Activated naive CD4-positive, alpha-beta T cell treated with Interleukin-2 at 50 U/mL for 16 hours (primary cell): Measurements from ENCODE around the gene TNFSF11.
"Not testable (repeated sequence)": the region's sequence is repeated elsewhere in the genome, so short reads cannot be mapped to it uniquely, and the experiment has no call there.

Experiments
- DNase-seq: peaks from one replicate; pipeline ENCODE4 v3.0.0-alpha.2; 2020

The TNFSF11 gene

DNA sequence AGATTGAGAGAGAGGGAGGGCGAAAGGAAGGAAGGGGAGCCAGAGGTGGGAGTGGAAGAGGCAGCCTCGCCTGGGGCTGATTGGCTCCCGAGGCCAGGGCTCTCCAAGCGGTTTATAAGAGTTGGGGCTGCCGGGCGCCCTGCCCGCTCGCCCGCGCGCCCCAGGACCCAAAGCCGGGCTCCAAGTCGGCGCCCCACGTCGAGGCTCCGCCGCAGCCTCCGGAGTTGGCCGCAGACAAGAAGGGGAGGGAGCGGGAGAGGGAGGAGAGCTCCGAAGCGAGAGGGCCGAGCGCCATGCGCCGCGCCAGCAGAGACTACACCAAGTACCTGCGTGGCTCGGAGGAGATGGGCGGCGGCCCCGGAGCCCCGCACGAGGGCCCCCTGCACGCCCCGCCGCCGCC, at the start of gene TNFSF11:
TNFSF11 (plus strand) TSS at position 142 of the 400 bp plus-strand sequence; CDS start at position 294, 152 bp downstream.
- peak; percentile 24 for DNase-seq

GRCh38 chr13:42524487-42525034, 49.4 kb upstream of the TNFSF11 start:
- no peak for DNase-seq

DNA sequence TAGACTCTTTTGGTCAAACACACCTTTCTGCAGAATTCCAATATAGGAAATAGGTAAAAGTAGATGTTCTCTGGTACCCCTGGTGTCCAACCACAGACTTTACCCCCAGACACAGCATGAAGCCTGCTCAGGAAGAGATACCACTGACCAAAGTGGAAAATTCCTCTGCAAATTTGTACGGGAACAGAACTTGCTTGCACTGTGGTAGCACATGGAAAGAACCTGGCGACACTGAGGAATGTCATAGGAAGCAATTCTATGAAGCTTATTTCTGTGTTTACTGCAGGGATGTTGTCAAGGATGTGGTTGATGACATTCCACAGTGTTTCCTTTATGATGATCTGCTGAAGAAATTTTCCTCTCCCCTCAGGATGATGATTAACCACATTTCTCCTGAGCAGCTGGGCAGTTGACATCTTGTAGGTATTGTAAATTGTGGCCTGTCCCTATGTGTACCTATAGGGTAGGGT, 48.9 kb upstream of the TNFSF11 start:
- no peak for DNase-seq

- no peak for DNase-seq
These were observed 47.7 kb upstream of the TNFSF11 start for GRCh38 chr13:42526276-42526675.

DNA sequence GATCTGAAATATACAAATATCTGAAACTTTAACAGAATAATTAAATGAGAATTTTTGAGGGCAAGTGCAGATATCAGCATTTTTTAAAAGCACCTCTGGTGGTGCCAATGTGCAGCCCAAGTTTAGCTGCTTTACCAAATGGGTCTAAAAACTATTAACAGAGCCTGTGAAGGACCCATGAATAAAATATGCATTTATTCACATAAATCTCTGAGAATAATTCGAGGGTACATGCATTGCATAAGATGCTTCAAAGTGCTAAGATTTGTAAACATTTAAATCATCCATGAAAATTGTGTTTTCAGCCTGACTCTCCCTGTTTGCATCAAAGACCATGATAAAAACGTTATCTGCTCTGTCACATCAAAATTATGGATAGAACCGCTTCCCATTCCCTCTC, 47.1 kb upstream of the TNFSF11 start:
- DNase-seq: no peak

GRCh38 chr13:42532561-42533335, 41.2 kb upstream of the TNFSF11 start:
- DNase-seq: no peak

DNA sequence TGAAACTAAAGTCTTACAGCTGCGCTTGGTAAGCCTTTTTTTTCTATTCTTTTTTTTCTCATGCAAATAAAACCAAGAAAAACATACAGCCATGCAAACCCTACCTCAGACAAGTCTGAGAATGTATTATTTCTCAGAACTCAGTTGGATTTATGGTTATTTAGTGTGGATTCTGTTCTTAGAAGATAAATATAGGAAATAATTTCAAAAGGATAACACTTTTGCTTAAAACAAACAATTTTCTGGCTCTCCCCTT, 40.7 kb upstream of the TNFSF11 start:
- no peak for DNase-seq

DNA sequence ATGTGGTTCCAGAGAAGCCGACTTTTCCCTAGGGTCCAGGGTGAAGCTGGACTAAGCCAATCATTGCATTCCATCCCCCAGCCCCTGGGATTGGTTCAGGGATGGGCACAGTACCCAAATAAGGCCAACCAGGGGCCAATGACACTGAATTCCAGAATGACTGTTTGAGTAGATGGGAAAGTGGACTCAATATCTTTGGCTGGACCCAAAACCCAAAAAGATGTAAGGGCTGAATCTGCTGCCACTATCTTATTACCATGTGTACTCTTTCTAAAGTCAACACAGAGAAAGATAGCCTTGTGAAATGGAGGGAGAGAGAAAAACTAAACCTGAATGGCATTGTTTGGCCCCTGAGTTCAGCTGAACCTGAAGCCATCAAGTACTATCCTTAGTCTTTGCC, 39.2 kb upstream of the TNFSF11 start:
- no peak for DNase-seq

DNA sequence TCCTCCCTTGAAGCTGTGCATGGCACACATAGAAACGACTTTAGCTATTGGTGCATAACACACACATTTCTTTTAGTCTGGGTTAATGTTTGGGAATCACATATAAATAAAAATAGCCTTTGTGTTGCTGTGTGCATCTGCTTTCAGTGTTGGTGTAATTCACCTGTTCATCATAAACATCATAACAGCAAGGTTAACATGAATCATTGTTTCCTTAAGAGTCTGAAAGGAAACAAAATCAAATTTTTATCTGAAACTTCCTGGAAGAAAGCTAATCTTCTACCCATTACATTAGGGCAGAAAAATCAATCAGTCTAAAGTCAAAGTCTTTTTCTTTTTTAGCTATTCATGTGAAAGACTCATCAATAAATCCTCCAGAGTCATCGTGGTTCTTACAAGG, 35.0 kb upstream of the TNFSF11 start:
- no peak for DNase-seq

- DNase-seq: no peak
These were observed 34.3 kb upstream of the TNFSF11 start for GRCh38 chr13:42539670-42540069.

DNA sequence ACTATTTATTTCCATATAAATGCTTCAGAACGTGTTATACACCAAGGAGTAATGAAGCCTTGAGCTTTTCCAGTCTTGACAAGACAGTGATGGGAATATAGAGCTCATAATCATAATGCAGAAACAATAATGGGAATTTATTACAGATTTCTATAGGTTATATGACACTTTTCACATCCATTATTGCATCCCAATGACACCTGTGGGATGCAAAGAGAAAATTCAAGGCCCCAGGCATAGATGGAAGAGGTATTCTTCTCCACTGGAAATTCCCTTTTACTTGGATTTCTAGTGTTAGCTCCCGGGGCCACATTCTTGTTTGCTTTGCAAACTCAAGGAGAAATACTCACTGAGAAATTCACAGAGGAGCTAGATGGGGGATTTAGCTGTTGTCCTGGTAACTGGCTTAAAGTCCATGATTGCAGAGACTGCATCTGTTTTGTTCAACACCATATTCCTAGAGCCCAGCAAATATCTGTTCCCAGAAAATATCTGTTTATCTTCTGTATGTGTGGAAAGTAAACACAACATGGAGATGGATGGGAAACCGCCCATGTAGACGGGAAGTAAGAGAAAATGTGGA, 30.6 kb upstream of the TNFSF11 start:
- DNase-seq: no peak

GRCh38 chr13:42544246-42544926, 29.6 kb upstream of the TNFSF11 start:
- DNase-seq: no peak

DNA sequence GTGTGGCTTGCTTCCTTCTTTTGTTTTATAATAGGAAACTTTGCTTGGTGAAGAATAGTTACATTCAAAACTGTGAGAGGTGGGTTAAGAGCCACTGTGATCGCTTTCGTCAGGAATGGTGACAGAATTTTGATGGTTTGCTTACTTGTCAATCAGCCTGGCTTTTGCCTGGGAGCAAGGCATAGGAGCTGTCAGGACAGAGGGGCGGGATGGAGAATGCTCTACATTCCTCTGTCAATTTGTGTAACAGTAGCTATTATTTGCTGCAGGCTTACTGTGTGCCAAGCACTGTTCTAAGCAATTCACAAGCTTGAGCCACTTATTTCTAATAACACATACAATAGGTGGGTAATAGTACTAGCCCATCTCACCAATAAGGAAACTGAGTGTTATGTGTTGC, 28.1 kb upstream of the TNFSF11 start:
- no peak for DNase-seq

GRCh38 chr13:42547612-42548011, 26.3 kb upstream of the TNFSF11 start:
- no peak for DNase-seq

DNA sequence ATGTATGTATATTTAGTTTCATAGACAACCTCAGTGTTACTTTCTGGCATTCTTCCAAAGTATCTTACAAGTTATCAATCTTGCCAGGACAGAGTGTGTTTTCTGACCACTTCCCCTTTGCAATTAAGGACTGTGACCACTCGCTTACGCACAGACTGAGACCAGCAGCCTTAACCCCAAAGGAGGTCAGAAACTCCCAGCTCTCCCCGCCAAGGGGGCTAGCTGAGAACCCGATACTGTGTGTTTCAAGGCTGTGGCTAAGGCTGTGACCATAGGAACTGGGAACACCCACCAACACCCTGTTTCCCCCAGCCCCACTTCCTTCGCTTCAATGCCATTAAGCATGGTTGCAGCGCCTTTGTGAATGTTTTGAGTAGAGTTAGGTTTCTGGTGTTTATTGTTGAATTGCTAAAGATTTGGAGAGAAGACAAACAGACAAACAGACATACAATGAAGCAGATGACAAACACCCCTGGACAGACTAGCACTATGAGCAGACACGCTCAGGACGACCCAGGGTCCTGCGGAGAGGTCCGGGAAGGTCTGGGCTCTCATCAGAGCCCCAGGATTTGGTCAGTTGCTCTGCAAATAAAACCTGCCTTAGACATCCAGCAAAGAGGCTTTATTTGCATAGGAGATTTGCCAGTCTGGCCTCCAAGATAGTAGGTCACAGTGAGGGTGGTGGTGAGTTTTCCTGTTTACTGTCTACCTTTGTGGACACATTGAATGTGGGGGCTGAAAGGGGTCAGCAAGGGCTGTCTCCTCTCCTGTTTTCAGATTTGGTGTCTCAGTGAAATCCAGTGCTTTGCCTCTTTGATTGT, 25.0 kb upstream of the TNFSF11 start:
- no peak for DNase-seq

GRCh38 chr13:42549552-42549936, 24.4 kb upstream of the TNFSF11 start:
- DNase-seq: no peak

GRCh38 chr13:42551611-42552010, 22.3 kb upstream of the TNFSF11 start:
- DNase-seq: no peak

DNA sequence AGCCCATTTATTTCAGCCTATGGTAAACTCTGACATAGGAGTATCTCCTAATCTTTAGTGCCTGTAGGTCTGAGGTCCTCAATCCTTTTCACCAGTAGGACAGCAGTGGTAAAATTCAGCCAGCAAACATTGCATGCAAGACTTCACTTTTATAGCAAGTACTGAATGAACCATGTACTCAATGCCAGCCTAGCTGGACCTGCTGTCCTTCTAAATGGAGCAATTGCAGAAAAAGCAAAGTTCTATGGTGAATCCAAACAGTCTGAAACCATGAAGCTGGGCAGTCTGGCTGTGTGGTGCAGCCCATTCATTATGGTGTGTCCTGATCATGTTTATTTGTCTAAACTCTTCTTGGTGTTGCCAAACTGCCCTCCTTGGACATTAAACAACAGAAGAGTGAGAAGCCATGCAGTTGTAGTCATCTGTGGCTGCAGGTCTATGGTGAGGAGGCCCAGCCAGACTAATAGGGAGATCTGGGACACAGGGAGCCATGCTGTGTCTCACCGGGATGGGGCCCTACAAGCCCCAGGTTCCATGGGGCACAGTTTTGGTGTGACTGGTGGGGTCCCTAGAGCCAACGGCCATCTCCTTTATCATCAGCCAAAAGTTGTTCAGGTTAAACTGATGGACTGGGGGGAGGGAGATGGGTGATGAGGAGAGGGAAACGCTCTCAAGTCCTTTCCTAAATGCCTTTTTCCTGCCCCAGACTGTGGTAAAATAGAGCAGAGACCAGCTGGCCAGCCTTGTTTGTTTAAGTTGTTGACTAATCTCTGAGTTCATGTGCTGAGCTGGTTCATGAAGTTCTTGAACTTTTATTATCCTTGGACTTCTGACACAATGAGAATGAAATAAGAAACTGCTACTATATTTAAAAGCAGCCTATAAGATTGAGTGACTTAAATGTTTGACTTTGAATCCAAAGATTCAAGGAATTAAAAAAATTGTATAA, 20.6 kb upstream of the TNFSF11 start:
- DNase-seq: no peak

GRCh38 chr13:42559057-42559456, 14.9 kb upstream of the TNFSF11 start:
- DNase-seq: no peak

DNA sequence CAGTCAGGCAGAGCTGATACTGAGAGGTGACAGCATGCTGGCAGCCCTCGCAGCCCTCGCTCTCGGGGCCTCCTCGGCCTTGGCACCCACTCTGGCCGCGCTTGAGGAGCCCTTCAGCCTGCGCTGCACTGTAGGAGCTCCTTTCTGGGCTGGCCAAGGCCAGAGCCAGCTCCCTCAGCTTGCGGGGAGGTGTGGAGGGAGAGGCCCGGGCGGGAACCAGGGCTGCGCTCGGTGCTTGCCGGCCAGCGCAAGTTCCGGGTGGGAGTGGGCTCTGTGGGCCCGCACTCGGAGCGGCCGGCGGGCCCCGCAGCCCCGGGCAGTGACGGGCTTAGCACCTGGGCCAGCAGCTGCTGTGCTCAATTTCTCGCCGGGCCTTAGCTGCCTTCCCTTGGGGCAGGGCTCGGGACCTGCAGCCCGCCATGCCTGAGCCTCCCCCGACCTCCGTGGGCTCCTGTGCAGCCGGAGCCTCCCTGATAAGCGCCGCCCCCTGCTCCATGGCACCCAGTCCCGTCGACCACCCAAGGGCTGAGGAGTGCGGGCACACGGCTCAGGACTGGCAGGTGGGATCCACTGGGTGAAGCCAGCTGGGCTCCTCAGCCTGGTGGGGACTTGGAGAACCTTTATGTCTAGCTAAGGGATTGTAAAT, 14.3 kb upstream of the TNFSF11 start:
- not testable (repeated sequence) for DNase-seq

GRCh38 chr13:42560320-42560719, 13.6 kb upstream of the TNFSF11 start:
- not testable (repeated sequence) for DNase-seq
